ENCODE measurements around the gene SYCP2.

Gene SYCP2

DNA sequence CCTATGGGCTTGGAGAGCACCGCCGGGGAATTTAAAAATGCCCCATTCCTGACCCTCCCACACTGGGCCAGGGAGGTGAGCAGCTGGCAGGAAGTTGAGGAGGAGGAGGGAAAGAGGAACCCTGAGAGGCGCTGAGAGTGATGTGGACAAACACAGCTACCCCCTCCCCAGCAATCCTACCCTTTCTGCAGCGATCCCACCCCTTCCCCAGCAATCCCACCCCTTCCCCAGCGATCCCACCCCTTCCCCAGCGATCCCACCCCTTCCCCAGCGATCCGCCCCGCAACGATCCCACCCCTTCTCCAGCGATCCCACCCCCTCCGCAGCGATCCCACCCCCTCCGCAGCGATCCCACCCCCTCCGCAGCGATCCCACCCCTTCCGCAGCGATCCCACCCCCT is 111.6 kb downstream of the SYCP2 start:
- DNase-seq (ENCODE audit: extremely low spot score): no peak
- TF ChIP-seq ZNF384 (IDR thresholded peaks at IDR 0.05) (no peak), L3MBTL2 (conservative IDR thresholded peaks at IDR 0.05) (no peak), BHLHE40 (IDR thresholded peaks at IDR 0.05; ENCODE audit: borderline replicate concordance) (no peak), LEF1 (IDR thresholded peaks at IDR 0.05; ENCODE audit: borderline replicate concordance) (no peak), TARDBP (IDR thresholded peaks at IDR 0.05) (no peak), NFRKB (IDR thresholded peaks at IDR 0.05) (no peak), ARNT (IDR thresholded peaks at IDR 0.05) (no peak), FOXA1 (IDR thresholded peaks at IDR 0.05) (no peak), CTBP1 (IDR thresholded peaks at IDR 0.05; ENCODE audit: borderline replicate concordance) (no peak), FOXM1 (IDR thresholded peaks at IDR 0.05; ENCODE audit: borderline replicate concordance) (no peak), ELF4 (IDR thresholded peaks at IDR 0.05) (no peak), SP1 (IDR thresholded peaks at IDR 0.05) (no peak)
- ChIA-PET CTCF (no interaction called here), POLR2A (no interaction called here)

- no peak for TF ChIP-seq FOXM1 (IDR thresholded peaks at IDR 0.05; ENCODE audit: borderline replicate concordance)
- no peak for TF ChIP-seq SUZ12 (IDR thresholded peaks at IDR 0.05)
- no peak for TF ChIP-seq NFRKB (IDR thresholded peaks at IDR 0.05)
- no peak for TF ChIP-seq L3MBTL2 (conservative IDR thresholded peaks at IDR 0.05)
- TF ChIP-seq FOXA1 (IDR thresholded peaks at IDR 0.05): no peak
- TF ChIP-seq FOXK2 (IDR thresholded peaks at IDR 0.05): no peak
- no peak for TF ChIP-seq ELF4 (IDR thresholded peaks at IDR 0.05)
- TF ChIP-seq, protein P1, sequence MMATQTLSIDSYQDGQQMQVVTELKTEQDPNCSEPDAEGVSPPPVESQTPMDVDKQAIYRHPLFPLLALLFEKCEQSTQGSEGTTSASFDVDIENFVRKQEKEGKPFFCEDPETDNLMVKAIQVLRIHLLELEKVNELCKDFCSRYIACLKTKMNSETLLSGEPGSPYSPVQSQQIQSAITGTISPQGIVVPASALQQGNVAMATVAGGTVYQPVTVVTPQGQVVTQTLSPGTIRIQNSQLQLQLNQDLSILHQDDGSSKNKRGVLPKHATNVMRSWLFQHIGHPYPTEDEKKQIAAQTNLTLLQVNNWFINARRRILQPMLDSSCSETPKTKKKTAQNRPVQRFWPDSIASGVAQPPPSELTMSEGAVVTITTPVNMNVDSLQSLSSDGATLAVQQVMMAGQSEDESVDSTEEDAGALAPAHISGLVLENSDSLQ (IDR thresholded peaks at IDR 0.05): no peak
- TF ChIP-seq HDGF (IDR thresholded peaks at IDR 0.05; ENCODE audit: borderline replicate concordance): no peak
- no peak for TF ChIP-seq TARDBP (IDR thresholded peaks at IDR 0.05)
- DNase-seq (ENCODE audit: extremely low spot score): no peak
- POLR2A ChIA-PET: no interaction called here
- CTCF ChIA-PET: no interaction called here
Observed at GRCh38 chr20:59821201-59821600, 112.2 kb downstream of the SYCP2 start.

- CTCF ChIA-PET: interaction anchor here (0.6 kb wide), 1 partner anchor 420 kb away, joined by 3 read pairs; no protein-coding TSS in a partner anchor
- no peak for DNase-seq (ENCODE audit: extremely low spot score)
- TF ChIP-seq FOXK2 (IDR thresholded peaks at IDR 0.05) (no peak), HDGF (IDR thresholded peaks at IDR 0.05; ENCODE audit: borderline replicate concordance) (no peak), SP1 (IDR thresholded peaks at IDR 0.05) (no peak), TARDBP (IDR thresholded peaks at IDR 0.05) (no peak), SUZ12 (IDR thresholded peaks at IDR 0.05) (no peak)
- POLR2A ChIA-PET: interaction anchor here (1.4 kb wide), 1 partner anchor 119 kb away, joined by 3 read pairs; the partner anchor contains the start of genes FAM217B and PPP1R3D
Observed at GRCh38 chr20:59820204-59821041, 113.0 kb downstream of the SYCP2 start.

DNA sequence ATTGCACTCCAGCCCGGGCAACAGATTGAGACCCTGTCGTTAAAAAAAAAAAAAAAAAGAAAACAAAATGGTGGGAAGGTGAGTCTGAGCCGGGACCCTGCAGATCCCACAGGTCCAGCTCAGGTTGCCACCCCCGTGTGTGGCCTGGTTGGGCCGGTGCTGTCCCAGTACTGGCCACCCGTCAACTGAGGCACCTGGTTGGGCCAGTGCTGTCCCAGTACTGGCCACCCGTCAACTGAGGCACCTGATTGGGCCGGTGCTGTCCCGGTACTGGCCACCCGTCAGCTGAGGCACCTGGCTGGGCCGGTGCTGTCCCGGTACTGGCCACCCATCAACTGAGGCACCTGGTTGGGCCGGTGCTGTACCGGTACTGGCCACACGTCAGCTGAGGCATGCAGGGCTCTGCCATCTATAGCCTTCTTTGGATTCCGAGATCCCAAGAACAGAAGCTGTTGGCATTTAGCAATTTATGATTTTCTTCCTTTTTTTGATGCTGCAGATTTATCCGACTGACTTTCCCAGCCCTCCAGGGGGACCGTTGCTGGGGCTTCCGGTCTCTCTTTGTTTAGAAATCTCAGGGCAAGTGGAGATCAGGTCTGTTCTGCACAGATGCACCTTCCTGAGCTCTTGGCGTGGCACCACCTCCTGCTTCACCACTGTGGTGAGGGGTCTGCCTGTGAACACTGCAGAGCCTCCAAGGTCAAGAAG is 113.8 kb downstream of the SYCP2 start:
- POLR2A ChIA-PET: interaction anchor here (1.4 kb wide), 1 partner anchor 120 kb away, joined by 3 read pairs; the partner anchor contains the start of genes FAM217B and PPP1R3D
- CTCF ChIA-PET: interaction anchor here (0.6 kb wide), 1 partner anchor 419 kb away, joined by 3 read pairs; no protein-coding TSS in a partner anchor
- DNase-seq (ENCODE audit: extremely low spot score): no peak
- TF ChIP-seq LEF1 (IDR thresholded peaks at IDR 0.05; ENCODE audit: borderline replicate concordance) (no peak), SP1 (IDR thresholded peaks at IDR 0.05) (no peak), ARNT (IDR thresholded peaks at IDR 0.05) (no peak), ELF4 (IDR thresholded peaks at IDR 0.05) (no peak), HDGF (IDR thresholded peaks at IDR 0.05; ENCODE audit: borderline replicate concordance) (no peak)

- TF ChIP-seq TARDBP (IDR thresholded peaks at IDR 0.05): no peak
- no peak for TF ChIP-seq ZNF384 (IDR thresholded peaks at IDR 0.05)
- TF ChIP-seq, protein P1 (IDR thresholded peaks at IDR 0.05): no peak
- no peak for TF ChIP-seq FOXM1 (IDR thresholded peaks at IDR 0.05; ENCODE audit: borderline replicate concordance)
- no peak for TF ChIP-seq L3MBTL2 (conservative IDR thresholded peaks at IDR 0.05)
- no peak for TF ChIP-seq SUZ12 (IDR thresholded peaks at IDR 0.05)
- no peak for TF ChIP-seq LEF1 (IDR thresholded peaks at IDR 0.05; ENCODE audit: borderline replicate concordance)
- no peak for TF ChIP-seq BHLHE40 (IDR thresholded peaks at IDR 0.05; ENCODE audit: borderline replicate concordance)
- no peak for TF ChIP-seq HDGF (IDR thresholded peaks at IDR 0.05; ENCODE audit: borderline replicate concordance)
- TF ChIP-seq FOXK2 (IDR thresholded peaks at IDR 0.05): no peak
- TF ChIP-seq NFRKB (IDR thresholded peaks at IDR 0.05): no peak
- TF ChIP-seq SP1 (IDR thresholded peaks at IDR 0.05): no peak
- no peak for TF ChIP-seq ELF4 (IDR thresholded peaks at IDR 0.05)
- TF ChIP-seq ARNT (IDR thresholded peaks at IDR 0.05): no peak
- TF ChIP-seq FOXA1 (IDR thresholded peaks at IDR 0.05): no peak
- no peak for TF ChIP-seq CTBP1 (IDR thresholded peaks at IDR 0.05; ENCODE audit: borderline replicate concordance)
- ChIA-PET POLR2A (no interaction called here), CTCF (no interaction called here)
- no peak for DNase-seq (ENCODE audit: extremely low spot score)
Observed at GRCh38 chr20:59818911-59819310, 114.5 kb downstream of the SYCP2 start.

DNA sequence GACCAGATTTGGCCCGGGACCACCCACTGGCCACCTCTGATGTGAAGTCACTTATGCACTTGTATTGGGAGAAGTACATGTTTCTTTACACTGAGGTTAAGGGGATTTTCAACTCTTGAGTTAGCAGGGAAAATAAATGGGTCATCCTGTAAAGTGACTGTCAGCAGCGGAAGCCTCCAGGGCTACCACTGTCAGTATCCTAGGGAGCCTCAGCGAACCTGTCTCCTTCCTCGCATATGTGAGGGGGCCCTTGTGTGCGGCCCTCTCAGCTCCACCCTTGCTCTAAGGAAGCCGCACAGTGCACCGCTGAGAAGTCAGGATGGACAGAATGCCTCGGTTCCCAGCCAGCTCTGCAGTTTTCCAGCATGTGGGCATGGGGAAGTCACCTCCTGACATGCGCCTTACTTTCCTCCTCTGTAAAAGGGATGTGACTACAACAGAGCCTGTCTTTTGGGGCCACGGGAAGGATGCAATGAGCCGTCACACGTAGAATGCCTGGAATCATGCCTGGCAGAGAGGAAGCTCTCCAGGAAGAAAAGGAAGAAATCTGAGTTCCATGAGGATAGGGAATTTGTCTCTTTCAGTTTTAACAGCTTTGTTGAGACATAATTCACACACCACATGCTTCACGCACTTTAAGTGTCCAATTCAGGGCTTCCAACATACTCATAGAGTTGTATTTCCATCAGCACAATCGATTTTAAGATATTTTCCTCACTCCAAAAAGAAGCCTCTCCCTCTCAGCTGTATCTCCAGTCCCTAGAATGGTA is 115.4 kb downstream of the SYCP2 start:
- ChIA-PET POLR2A (no interaction called here), CTCF (no interaction called here)

More for the DNA sequence above, 115.4 kb downstream of the SYCP2 start:
- no peak for DNase-seq (ENCODE audit: extremely low spot score)
- TF ChIP-seq FOXM1 (IDR thresholded peaks at IDR 0.05; ENCODE audit: borderline replicate concordance): no peak
- no peak for TF ChIP-seq L3MBTL2 (conservative IDR thresholded peaks at IDR 0.05)
- no peak for TF ChIP-seq HDGF (IDR thresholded peaks at IDR 0.05; ENCODE audit: borderline replicate concordance)
- no peak for TF ChIP-seq NFRKB (IDR thresholded peaks at IDR 0.05)
- TF ChIP-seq SUZ12 (IDR thresholded peaks at IDR 0.05): no peak
- TF ChIP-seq FOXK2 (IDR thresholded peaks at IDR 0.05): no peak
- no peak for TF ChIP-seq ELF4 (IDR thresholded peaks at IDR 0.05)

All from HEK293T (cell line).